Esophagus muscularis mucosa (tissue), 4 donors: Measurements from ENCODE around the gene ZMAT2.

Experiments
- EP300 ChIP-seq: sonication (generic); formaldehyde crosslinking; IDR thresholded peaks from one replicate; pipeline ENCODE4 v1.6.1; 2017; ENCODE audit warnings: antibody characterized with exemption
- POLR2A ChIP-seq: fragments of 450-650 bp; IDR thresholded peaks from one replicate; pipeline ENCODE4 v1.6.1; 2017; ENCODE audit warnings: antibody characterized with exemption, moderate library complexity, mild to moderate bottlenecking, low read depth
- POLR2AphosphoS5 ChIP-seq, 2 donors: sonication (generic); formaldehyde crosslinking; IDR thresholded peaks; one replicate each; pipeline ENCODE4 v1.6.1; 2017; ENCODE audit warnings: antibody characterized with exemption in 2 of 2
- TF ChIP-seq, protein P1 (sequence below), 3 experiments: fragments of 200-600 bp in 2 of 3; fragments of 450-650 bp in 1 of 3; sonication (generic) in 2 of 3; IDR thresholded peaks; one replicate each; pipeline ENCODE4 v1.5.1; 2017 to 2019; ENCODE audit warnings: antibody characterized with exemption in 3 of 3, mild to moderate bottlenecking in 2 of 3, moderate library complexity in 1 of 3

DNA sequence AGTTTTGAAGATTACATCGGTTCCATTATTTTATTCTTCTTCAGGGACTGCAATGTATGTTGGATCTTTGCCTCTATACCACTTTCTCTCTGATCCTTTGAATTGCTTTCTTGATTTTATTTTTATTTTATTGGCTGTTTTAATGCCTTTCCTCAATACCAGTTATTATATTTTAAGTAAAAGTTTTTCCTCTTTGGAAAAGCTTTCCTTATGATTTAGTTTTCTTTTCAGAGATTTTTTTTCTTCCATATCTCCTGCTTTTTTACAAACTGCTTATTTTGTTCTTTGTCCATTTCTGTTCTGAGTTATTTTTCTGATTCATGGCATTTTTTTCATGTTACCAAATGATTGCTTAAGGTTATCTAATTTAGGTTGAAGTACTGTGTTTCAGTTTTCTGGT, 11.5 kb downstream of the ZMAT2 start:
- TF ChIP-seq, protein P1, sequence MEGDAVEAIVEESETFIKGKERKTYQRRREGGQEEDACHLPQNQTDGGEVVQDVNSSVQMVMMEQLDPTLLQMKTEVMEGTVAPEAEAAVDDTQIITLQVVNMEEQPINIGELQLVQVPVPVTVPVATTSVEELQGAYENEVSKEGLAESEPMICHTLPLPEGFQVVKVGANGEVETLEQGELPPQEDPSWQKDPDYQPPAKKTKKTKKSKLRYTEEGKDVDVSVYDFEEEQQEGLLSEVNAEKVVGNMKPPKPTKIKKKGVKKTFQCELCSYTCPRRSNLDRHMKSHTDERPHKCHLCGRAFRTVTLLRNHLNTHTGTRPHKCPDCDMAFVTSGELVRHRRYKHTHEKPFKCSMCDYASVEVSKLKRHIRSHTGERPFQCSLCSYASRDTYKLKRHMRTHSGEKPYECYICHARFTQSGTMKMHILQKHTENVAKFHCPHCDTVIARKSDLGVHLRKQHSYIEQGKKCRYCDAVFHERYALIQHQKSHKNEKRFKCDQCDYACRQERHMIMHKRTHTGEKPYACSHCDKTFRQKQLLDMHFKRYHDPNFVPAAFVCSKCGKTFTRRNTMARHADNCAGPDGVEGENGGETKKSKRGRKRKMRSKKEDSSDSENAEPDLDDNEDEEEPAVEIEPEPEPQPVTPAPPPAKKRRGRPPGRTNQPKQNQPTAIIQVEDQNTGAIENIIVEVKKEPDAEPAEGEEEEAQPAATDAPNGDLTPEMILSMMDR (IDR thresholded peaks at IDR 0.05): no peak
- TF ChIP-seq POLR2A (no peak), POLR2AphosphoS5 (IDR thresholded peaks at IDR 0.05) (no peak), EP300 (no peak)
